CD14-positive monocyte (primary cell): Measurements from ENCODE around the gene PIK3R6. TPM values are rescaled to one million over a fixed set of nuclear protein-coding genes. Genes with fewer than 3 reads are reported as not detected.

ENCODE experiments used
- DNase-seq, 3 donors: peaks; one replicate each; pipeline ENCODE4 v3.0.0-alpha.2; 2011 to 2022
- H2AFZ ChIP-seq: 2 replicates; pipeline ENCODE4 v1.6.0; 2012; ENCODE audit warnings: mild to moderate bottlenecking, low read depth, low read length, inconsistent platforms; ENCODE audit not compliant: insufficient read depth, poor library complexity, severe bottlenecking
- H3K27ac ChIP-seq, 2 donors: 1 replicate in 1 of 2; 2 replicates in 1 of 2; pipeline ENCODE4 v1.5.1; 2012 to 2013; ENCODE audit warnings: low read length in 2 of 2, control low read depth in 1 of 2, inconsistent platforms in 1 of 2, low read depth in 1 of 2, mild to moderate bottlenecking in 1 of 2
- H3K27me3 ChIP-seq, 2 donors: one replicate each; pipeline versions ENCODE4 v1.6.0 to v1.6.1; 2011 to 2013; ENCODE audit warnings: low read length in 2 of 2; ENCODE audit not compliant: control insufficient read depth in 2 of 2, insufficient read depth in 2 of 2
- H3K36me3 ChIP-seq, 2 donors: replicated peaks in 1 of 2; 1 replicate in 1 of 2; 2 replicates in 1 of 2; pipeline versions ENCODE4 v1.5.1 to v1.6.1; 2012 to 2013; ENCODE audit warnings: low read length in 2 of 2, control low read depth in 1 of 2, inconsistent platforms in 1 of 2, mild to moderate bottlenecking in 1 of 2; ENCODE audit not compliant: insufficient read depth in 2 of 2, control insufficient read depth in 1 of 2
- H3K4me1 ChIP-seq, 2 donors: 1 replicate in 1 of 2; 2 replicates in 1 of 2; pipeline versions ENCODE4 v1.5.1 to v1.6.1; 2012 to 2013; ENCODE audit warnings: low read length in 2 of 2, control low read depth in 1 of 2, inconsistent platforms in 1 of 2, mild to moderate bottlenecking in 1 of 2, moderate library complexity in 1 of 2; ENCODE audit not compliant: insufficient read depth in 2 of 2, control insufficient read depth in 1 of 2
- H3K4me2 ChIP-seq: replicated peaks from 2 replicates; pipeline ENCODE3; 2012; ENCODE audit warnings: low read length, moderate library complexity, mild to moderate bottlenecking; ENCODE audit not compliant: poor library complexity, severe bottlenecking; ENCODE audit errors: extremely low read depth
- H3K4me3 ChIP-seq, 3 experiments: fragments of 200-600 bp in 1 of 3; sonication (generic) in 1 of 3; replicated peaks in 1 of 3; 1 replicate in 2 of 3; 2 replicates in 1 of 3; pipeline ENCODE4 v1.5.1; 2011 to 2013; ENCODE audit warnings: low read length in 3 of 3, mild to moderate bottlenecking in 3 of 3, control low read depth in 2 of 3, low read depth in 2 of 3, inconsistent platforms in 1 of 3, moderate library complexity in 1 of 3
- H3K79me2 ChIP-seq: 2 replicates; pipeline ENCODE4 v1.6.0; 2012; ENCODE audit warnings: mild to moderate bottlenecking, control low read depth, inconsistent platforms, low read length, moderate library complexity; ENCODE audit not compliant: insufficient read depth
- H3K9ac ChIP-seq: 2 replicates; pipeline ENCODE4 v1.6.0; 2017; ENCODE audit warnings: low read length, mild to moderate bottlenecking; ENCODE audit not compliant: insufficient read depth, poor library complexity, severe bottlenecking
- H3K9me3 ChIP-seq, 2 donors: replicated peaks in 1 of 2; 1 replicate in 1 of 2; 2 replicates in 1 of 2; pipeline versions ENCODE4 v1.5.1 to v1.6.1; 2012 to 2013; ENCODE audit warnings: low read length in 2 of 2, control low read depth in 1 of 2; ENCODE audit not compliant: control insufficient read depth in 1 of 2, insufficient read depth in 1 of 2
- H4K20me1 ChIP-seq: 2 replicates; pipeline ENCODE4 v1.6.0; 2012; ENCODE audit warnings: mild to moderate bottlenecking, low read length, control low read depth, moderate library complexity; ENCODE audit not compliant: insufficient read depth
- H3K27ac Mint-ChIP-seq, 7 donors: one replicate each; pipeline ENCODE4 v1.8.0; 2020; ENCODE audit warnings: mild to moderate bottlenecking in 7 of 7, mixed read lengths in 7 of 7, moderate library complexity in 6 of 7, inconsistent platforms in 2 of 7
- H3K27me3 Mint-ChIP-seq, 3 donors: one replicate each; pipeline ENCODE4 v1.8.0; 2021 to 2022; ENCODE audit warnings: low read depth in 3 of 3, mild to moderate bottlenecking in 3 of 3, mixed read lengths in 3 of 3, moderate library complexity in 3 of 3, inconsistent platforms in 1 of 3
- H3K36me3 Mint-ChIP-seq, 2 donors: one replicate each; pipeline ENCODE4 v1.8.0; 2020; ENCODE audit warnings: mixed read lengths in 2 of 2, inconsistent platforms in 1 of 2, mild to moderate bottlenecking in 1 of 2
- H3K4me1 Mint-ChIP-seq: one replicate; pipeline ENCODE4 v1.8.0; 2020; ENCODE audit warnings: mild to moderate bottlenecking, mixed read lengths
- H3K4me3 Mint-ChIP-seq, 2 donors: one replicate each; pipeline ENCODE4 v1.8.0; 2020; ENCODE audit warnings: mild to moderate bottlenecking in 2 of 2, mixed read lengths in 2 of 2, moderate library complexity in 1 of 2
- H3K9me3 Mint-ChIP-seq, 7 donors: one replicate each; pipeline ENCODE4 v1.8.0; 2020 to 2022; ENCODE audit warnings: mixed read lengths in 7 of 7, mild to moderate bottlenecking in 6 of 7, moderate library complexity in 6 of 7, inconsistent platforms in 2 of 7
- CTCF ChIP-seq: fragments of 200-600 bp; IDR thresholded peaks from one replicate; pipeline ENCODE4 v1.8.0; 2022; ENCODE audit warnings: antibody characterized with exemption, mild to moderate bottlenecking
- WGBS: methylation state at CpG from one replicate; pipeline ENCODE4 v1.1.5; 2013; ENCODE audit warnings: missing lambda C conversion rate; ENCODE audit not compliant: insufficient coverage; 5-methylcytosine and 5-hydroxymethylcytosine counted together
- intact Hi-C, 2 donors: fragments of 100-400 bp; cut with micrococcal nuclease; formaldehyde crosslinking; loops; one replicate each; pipeline versions ENCODE4 v1.15.0 to v1.15.1; 2023
- polyA plus RNA-seq, 3 donors: library from polyadenylated mRNA; depleted of rRNA in 1 of 3; unstranded in 2 of 3; stranded (reverse) in 1 of 3; fragments of 300-500 nt in 2 of 3; fragments of >200 nt in 1 of 3; fragmentation: Illumina TruSeq in 2 of 3; gene quantifications; 1 replicate in 2 of 3; 2 replicates in 1 of 3; pipeline ENCODE4 v1.2.3, GENCODE V29; 2012 to 2021

Gene PIK3R6
- polyA plus RNA-seq, 3 donors = 3.6 to 23.3 (median 5.8) TPM

- peaks cover 3 to 11% of the 10 kb centered on the region in 2 donors for H3K36me3 ChIP-seq
- H3K79me2 ChIP-seq = no peaks in the 10 kb centered on the region
- H3K36me3 Mint-ChIP-seq = peaks cover 7 to 9% of the 10 kb centered on the region in 2 donors
- no peaks in the 10 kb centered on the region for H3K9me3 ChIP-seq
- H4K20me1 ChIP-seq = peaks cover 9% of the 10 kb centered on the region
- H3K27me3 Mint-ChIP-seq = peaks cover 0 to 2% (median 0%) of the 10 kb centered on the region in 3 donors
- H3K4me3 Mint-ChIP-seq = peak overlapping the region in 1 of 2 donors; percentile 44
- no peak overlapping the region for H3K4me3 ChIP-seq
- DNase-seq = no peak
- H3K4me1 ChIP-seq = peaks cover 34 to 43% of the 10 kb centered on the region in 2 donors
- peak overlapping the region; percentile 14 for H3K4me2 ChIP-seq
- no peak overlapping the region for H3K9ac ChIP-seq
- H3K9me3 Mint-ChIP-seq = no peaks in the 10 kb centered on the region
- intact Hi-C loops = no loop called here
- H2AFZ ChIP-seq = peak overlapping the region; percentile 30
- peaks cover 39% of the 10 kb centered on the region for H3K4me1 Mint-ChIP-seq
- no peak for TF ChIP-seq CTCF
- no peak overlapping the region for H3K27ac ChIP-seq
- H3K27me3 ChIP-seq = no peaks in the 10 kb centered on the region
- peak overlapping the region in 3 of 7 donors; percentile 3 to 64 (median 53) for H3K27ac Mint-ChIP-seq
- WGBS = 24% methylated on average over 14 of the region's 17 CpGs
Observed at GRCh38 chr17:8872705-8873435, 5.4 kb upstream of the PIK3R6 start.

- peak overlapping the region; percentile 14 for H3K4me2 ChIP-seq
- peaks cover 40 to 47% of the 10 kb centered on the region in 2 donors for H3K4me1 ChIP-seq
- H3K27ac ChIP-seq = peak overlapping the region in 1 of 2 donors; percentile 16
- peak overlapping the region; percentile 30 for H2AFZ ChIP-seq
- WGBS = no CpG with 5 or more reads among the region's 7 CpGs
- H3K36me3 ChIP-seq = peaks cover 0 to 4% of the 10 kb centered on the region in 2 donors
- no peaks in the 10 kb centered on the region for H3K9me3 ChIP-seq
- no peaks in the 10 kb centered on the region for H3K27me3 ChIP-seq
- no peak overlapping the region for H3K4me3 ChIP-seq
- Mint-ChIP-seq H3K9me3 (no peaks in the 10 kb centered on the region), H3K36me3 (peaks cover under 1 to 3% of the 10 kb centered on the region in 2 donors), H3K4me1 (peaks cover 46% of the 10 kb centered on the region), H3K27ac (peak overlapping the region in 2 of 7 donors; percentile 19 to 53), H3K4me3 (peak overlapping the region in 1 of 2 donors; percentile 11), H3K27me3 (peaks cover 0 to 2% (median 0%) of the 10 kb centered on the region in 3 donors)
- no peak for TF ChIP-seq CTCF
- no peak overlapping the region for H3K9ac ChIP-seq
- peaks cover 5% of the 10 kb centered on the region for H4K20me1 ChIP-seq
- intact Hi-C loops = no loop called here
- DNase-seq = peak in 1 of 3 donors; percentile 20
- H3K79me2 ChIP-seq = peaks cover 5% of the 10 kb centered on the region
Observed at GRCh38 chr17:8872036-8872704, 4.7 kb upstream of the PIK3R6 start.
